Esophagus muscularis mucosa (tissue), 4 donors: Measurements from ENCODE around the gene HES1.

Source experiments
- CTCF ChIP-seq, 3 experiments: fragments of 200-600 bp in 2 of 3; fragments of 450-650 bp in 1 of 3; sonication (generic) in 2 of 3; IDR thresholded peaks; one replicate each; pipeline ENCODE4 v1.5.1; 2017 to 2019; ENCODE audit warnings: antibody characterized with exemption in 3 of 3, mild to moderate bottlenecking in 2 of 3, moderate library complexity in 1 of 3
- EP300 ChIP-seq: sonication (generic); formaldehyde crosslinking; IDR thresholded peaks from one replicate; pipeline ENCODE4 v1.6.1; 2017; ENCODE audit warnings: antibody characterized with exemption
- POLR2AphosphoS5 ChIP-seq, 2 donors: sonication (generic); formaldehyde crosslinking; IDR thresholded peaks; one replicate each; pipeline ENCODE4 v1.6.1; 2017; ENCODE audit warnings: antibody characterized with exemption in 2 of 2

- TF ChIP-seq CTCF (IDR thresholded peaks at IDR 0.05) (no peak), POLR2AphosphoS5 (IDR thresholded peaks at IDR 0.05) (no peak), EP300 (no peak)
These were observed 48.4 kb downstream of the HES1 start for GRCh38 chr3:194184265-194184751.
